WTC11 (cell line): Measurements from ENCODE around the gene HPS3.

Experiments
- JUN ChIP-seq: sonication (generic); formaldehyde crosslinking; IDR thresholded peaks from 2 replicates; pipeline ENCODE4 v1.8.0; 2023; ENCODE audit warnings: mild to moderate bottlenecking, missing genetic modification reagents
- ZNF232 ChIP-seq: sonication (generic); formaldehyde crosslinking; IDR thresholded peaks from 2 replicates; pipeline ENCODE4 v1.8.0; 2022; ENCODE audit warnings: mild to moderate bottlenecking, missing genetic modification reagents
- TF ChIP-seq, protein P1 (sequence below): sonication (generic); formaldehyde crosslinking; conservative IDR thresholded peaks from 2 replicates; pipeline ENCODE4 v1.8.1; 2023; ENCODE audit warnings: mild to moderate bottlenecking, low read depth, missing genetic modification reagents, moderate library complexity
- TF ChIP-seq, protein P2 (sequence below): sonication (generic); formaldehyde crosslinking; IDR thresholded peaks from 2 replicates; pipeline ENCODE4 v1.8.0; 2022; ENCODE audit warnings: mild to moderate bottlenecking, missing genetic modification reagents

DNA sequence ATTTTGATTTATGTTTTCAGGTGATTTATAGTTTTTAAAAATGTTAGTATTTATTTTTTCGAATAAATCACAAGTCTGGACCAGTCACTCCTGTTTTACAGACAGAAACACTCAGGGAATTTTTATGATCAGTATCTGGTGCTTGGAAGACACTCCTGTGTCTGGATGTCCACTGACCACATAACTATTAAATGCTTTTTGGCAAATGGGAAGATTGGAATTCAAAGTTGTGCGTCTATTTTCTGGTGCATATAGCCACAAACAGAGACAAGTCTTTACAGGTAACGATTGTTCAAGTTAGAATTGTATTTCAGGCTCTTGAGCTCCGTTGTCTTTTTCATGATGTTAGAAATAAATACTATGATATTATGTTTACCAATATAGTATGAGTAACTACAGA lies 80.0 kb downstream of the HPS3 start:
- TF ChIP-seq, protein P1, sequence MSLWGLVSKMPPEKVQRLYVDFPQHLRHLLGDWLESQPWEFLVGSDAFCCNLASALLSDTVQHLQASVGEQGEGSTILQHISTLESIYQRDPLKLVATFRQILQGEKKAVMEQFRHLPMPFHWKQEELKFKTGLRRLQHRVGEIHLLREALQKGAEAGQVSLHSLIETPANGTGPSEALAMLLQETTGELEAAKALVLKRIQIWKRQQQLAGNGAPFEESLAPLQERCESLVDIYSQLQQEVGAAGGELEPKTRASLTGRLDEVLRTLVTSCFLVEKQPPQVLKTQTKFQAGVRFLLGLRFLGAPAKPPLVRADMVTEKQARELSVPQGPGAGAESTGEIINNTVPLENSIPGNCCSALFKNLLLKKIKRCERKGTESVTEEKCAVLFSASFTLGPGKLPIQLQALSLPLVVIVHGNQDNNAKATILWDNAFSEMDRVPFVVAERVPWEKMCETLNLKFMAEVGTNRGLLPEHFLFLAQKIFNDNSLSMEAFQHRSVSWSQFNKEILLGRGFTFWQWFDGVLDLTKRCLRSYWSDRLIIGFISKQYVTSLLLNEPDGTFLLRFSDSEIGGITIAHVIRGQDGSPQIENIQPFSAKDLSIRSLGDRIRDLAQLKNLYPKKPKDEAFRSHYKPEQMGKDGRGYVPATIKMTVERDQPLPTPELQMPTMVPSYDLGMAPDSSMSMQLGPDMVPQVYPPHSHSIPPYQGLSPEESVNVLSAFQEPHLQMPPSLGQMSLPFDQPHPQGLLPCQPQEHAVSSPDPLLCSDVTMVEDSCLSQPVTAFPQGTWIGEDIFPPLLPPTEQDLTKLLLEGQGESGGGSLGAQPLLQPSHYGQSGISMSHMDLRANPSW = no peak
- TF ChIP-seq ZNF232 (CRISPR knock-in tag) = no peak
- no peak for TF ChIP-seq JUN (CRISPR knock-in tag)
- TF ChIP-seq, protein P2, sequence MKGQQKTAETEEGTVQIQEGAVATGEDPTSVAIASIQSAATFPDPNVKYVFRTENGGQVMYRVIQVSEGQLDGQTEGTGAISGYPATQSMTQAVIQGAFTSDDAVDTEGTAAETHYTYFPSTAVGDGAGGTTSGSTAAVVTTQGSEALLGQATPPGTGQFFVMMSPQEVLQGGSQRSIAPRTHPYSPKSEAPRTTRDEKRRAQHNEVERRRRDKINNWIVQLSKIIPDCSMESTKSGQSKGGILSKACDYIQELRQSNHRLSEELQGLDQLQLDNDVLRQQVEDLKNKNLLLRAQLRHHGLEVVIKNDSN (CRISPR knock-in tag) = no peak
